Muscle of leg (tissue), 11 donors: ENCODE measurements around the gene IQCE. TPM values are rescaled to one million over a fixed set of nuclear protein-coding genes. Genes with fewer than 3 reads are reported as not detected.

Source experiments
- DNase-seq: peaks from one replicate; pipeline ENCODE4 v3.0.0; 2013
- H3K27ac ChIP-seq: one replicate; pipeline ENCODE4 v1.5.1; 2013; ENCODE audit warnings: mild to moderate bottlenecking, low read length, control low read depth
- H3K27me3 ChIP-seq: one replicate; pipeline ENCODE4 v1.6.1; 2013; ENCODE audit warnings: low read length; ENCODE audit not compliant: control insufficient read depth, insufficient read depth
- H3K36me3 ChIP-seq: one replicate; pipeline ENCODE4 v1.6.1; 2013; ENCODE audit warnings: low read length; ENCODE audit not compliant: control insufficient read depth, insufficient read depth
- H3K4me1 ChIP-seq: one replicate; pipeline ENCODE4 v1.6.1; 2013; ENCODE audit warnings: low read length; ENCODE audit not compliant: control insufficient read depth, insufficient read depth
- H3K4me3 ChIP-seq: one replicate; pipeline ENCODE4 v1.5.1; 2013; ENCODE audit warnings: low read length, control low read depth
- H3K9me3 ChIP-seq: replicated peaks from 2 replicates; pipeline ENCODE4 v1.6.1; 2013; ENCODE audit warnings: low read depth, low read length; ENCODE audit not compliant: control insufficient read depth
- WGBS: methylation state at CpG from one replicate; pipeline ENCODE4 v1.1.5; 2013; ENCODE audit warnings: missing lambda C conversion rate; ENCODE audit not compliant: insufficient coverage; 5-methylcytosine and 5-hydroxymethylcytosine counted together
- polyA plus RNA-seq, 8 donors: library from polyadenylated mRNA; unstranded; fragments of 120-200 nt; gene quantifications; one replicate each; pipeline versions ENCODE4 v1.2.1 to v1.2.3, GENCODE V29; 2013; ENCODE audit warnings: inconsistent platforms in 1 of 8, low replicate concordance in 1 of 8; ENCODE audit not compliant: insufficient read length in 8 of 8, insufficient read depth in 1 of 8
- total RNA-seq: library from RNA; stranded (reverse); fragments of 120-200 nt; gene quantifications from one replicate; pipeline ENCODE4 v1.2.4, GENCODE V29; 2013

Gene IQCE
- total and polyA plus RNA-seq, 9 donors, result 4.7 to 9.6 (median 7.1) TPM

GRCh38 chr7:2657920-2658671 lies 99.3 kb downstream of the IQCE start:
- Histone ChIP-seq H3K4me3 (no peak overlapping the region), H3K36me3 (peaks cover 75% of the 10 kb centered on the region), H3K27ac (no peak overlapping the region), H3K4me1 (peaks cover 28% of the 10 kb centered on the region), H3K9me3 (no peaks in the 10 kb centered on the region), H3K27me3 (no peaks in the 10 kb centered on the region)
- 83% methylated on average over 29 of the region's 33 CpGs for WGBS
- DNase-seq, result no peak

GRCh38 chr7:2658941-2659340 lies 100.2 kb downstream of the IQCE start:
- no peaks in the 10 kb centered on the region for H3K27me3 ChIP-seq
- 94% methylated on average over 7 of the region's 15 CpGs for WGBS
- DNase-seq, result no peak
- H3K4me1 ChIP-seq, result peaks cover 36% of the 10 kb centered on the region
- H3K36me3 ChIP-seq, result peaks cover 73% of the 10 kb centered on the region
- H3K27ac ChIP-seq, result no peak overlapping the region
- H3K4me3 ChIP-seq, result no peak overlapping the region
- no peaks in the 10 kb centered on the region for H3K9me3 ChIP-seq

- H3K27ac ChIP-seq, result no peak overlapping the region
- no peak for DNase-seq
- H3K27me3 ChIP-seq, result no peaks in the 10 kb centered on the region
- H3K4me1 ChIP-seq, result peaks cover 39% of the 10 kb centered on the region
- H3K36me3 ChIP-seq, result peaks cover 67% of the 10 kb centered on the region
- 82% methylated on average over 32 of the region's 36 CpGs for WGBS
- no peaks in the 10 kb centered on the region for H3K9me3 ChIP-seq
- no peak overlapping the region for H3K4me3 ChIP-seq
These were observed 101.0 kb downstream of the IQCE start for GRCh38 chr7:2659556-2660358.

- WGBS, result 79% methylated on average over 23 of the region's 36 CpGs
- H3K36me3 ChIP-seq, result peaks cover 62% of the 10 kb centered on the region
These were observed 101.7 kb downstream of the IQCE start for GRCh38 chr7:2660359-2661095.

GRCh38 chr7:2661096-2661449 lies 102.3 kb downstream of the IQCE start:
- peaks cover 7% of the 10 kb centered on the region for H3K27me3 ChIP-seq
- no peaks in the 10 kb centered on the region for H3K9me3 ChIP-seq
- no peak overlapping the region for H3K4me3 ChIP-seq
- DNase-seq, result no peak
- peaks cover 58% of the 10 kb centered on the region for H3K36me3 ChIP-seq
- no peak overlapping the region for H3K27ac ChIP-seq
- 75% methylated on average over 8 of the region's 10 CpGs for WGBS
- H3K4me1 ChIP-seq, result peaks cover 43% of the 10 kb centered on the region

More at GRCh38 chr7:2660359-2661095, 101.7 kb downstream of the IQCE start:
- Histone ChIP-seq H3K27ac (no peak overlapping the region), H3K4me3 (no peak overlapping the region), H3K27me3 (peaks cover 3% of the 10 kb centered on the region), H3K4me1 (peaks cover 40% of the 10 kb centered on the region), H3K9me3 (no peaks in the 10 kb centered on the region)
- no peak for DNase-seq

- peaks cover 51% of the 10 kb centered on the region for H3K36me3 ChIP-seq
- peaks cover 45% of the 10 kb centered on the region for H3K4me1 ChIP-seq
- WGBS, result 80% methylated on average over 40 of the region's 43 CpGs
These were observed 103.0 kb downstream of the IQCE start for GRCh38 chr7:2661602-2662272.

GRCh38 chr7:2662273-2663120 lies 103.7 kb downstream of the IQCE start:
- Histone ChIP-seq H3K36me3 (peaks cover 43% of the 10 kb centered on the region), H3K27me3 (peaks cover 16% of the 10 kb centered on the region), H3K9me3 (no peaks in the 10 kb centered on the region), H3K27ac (peak overlapping the region; percentile 69), H3K4me3 (no peak overlapping the region), H3K4me1 (peaks cover 45% of the 10 kb centered on the region)
- WGBS, result 50% methylated on average over 30 of the region's 33 CpGs
- DNase-seq, result no peak

More at GRCh38 chr7:2661602-2662272, 103.0 kb downstream of the IQCE start:
- Histone ChIP-seq H3K27ac (no peak overlapping the region), H3K9me3 (no peaks in the 10 kb centered on the region), H3K27me3 (peaks cover 10% of the 10 kb centered on the region), H3K4me3 (no peak overlapping the region)
- no peak for DNase-seq

- 39% methylated on average over 21 of the region's 30 CpGs for WGBS
- Histone ChIP-seq H3K4me1 (peaks cover 45% of the 10 kb centered on the region), H3K36me3 (peaks cover 35% of the 10 kb centered on the region), H3K9me3 (no peaks in the 10 kb centered on the region), H3K27ac (peak overlapping the region; percentile 69), H3K27me3 (peaks cover 18% of the 10 kb centered on the region), H3K4me3 (no peak overlapping the region)
- peak; percentile 75 for DNase-seq
These were observed 104.5 kb downstream of the IQCE start for GRCh38 chr7:2663121-2663886.
